ENCODE measurements around the gene ATP7B.

ATP7B gene

DNA sequence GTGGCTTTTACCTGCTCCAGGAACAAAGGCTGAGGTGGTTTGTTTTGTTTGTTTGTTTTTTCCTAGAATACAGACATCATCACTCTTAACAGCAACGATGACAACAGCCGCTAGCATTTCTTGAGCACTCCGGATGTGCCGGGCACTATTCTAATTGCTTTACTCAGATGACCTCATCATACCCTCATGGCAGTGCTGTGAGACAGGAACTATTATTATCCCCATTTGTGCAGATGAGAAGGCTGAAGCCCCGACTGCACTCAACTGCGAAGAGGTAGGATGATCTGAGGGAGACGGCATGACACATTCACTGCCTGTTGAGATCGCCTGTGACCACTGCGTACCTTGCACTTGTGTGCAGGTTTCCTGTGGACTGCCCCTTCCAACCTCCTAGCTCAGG, 83.0 kb downstream of the ATP7B start:
- TF ChIP-seq, protein P1, sequence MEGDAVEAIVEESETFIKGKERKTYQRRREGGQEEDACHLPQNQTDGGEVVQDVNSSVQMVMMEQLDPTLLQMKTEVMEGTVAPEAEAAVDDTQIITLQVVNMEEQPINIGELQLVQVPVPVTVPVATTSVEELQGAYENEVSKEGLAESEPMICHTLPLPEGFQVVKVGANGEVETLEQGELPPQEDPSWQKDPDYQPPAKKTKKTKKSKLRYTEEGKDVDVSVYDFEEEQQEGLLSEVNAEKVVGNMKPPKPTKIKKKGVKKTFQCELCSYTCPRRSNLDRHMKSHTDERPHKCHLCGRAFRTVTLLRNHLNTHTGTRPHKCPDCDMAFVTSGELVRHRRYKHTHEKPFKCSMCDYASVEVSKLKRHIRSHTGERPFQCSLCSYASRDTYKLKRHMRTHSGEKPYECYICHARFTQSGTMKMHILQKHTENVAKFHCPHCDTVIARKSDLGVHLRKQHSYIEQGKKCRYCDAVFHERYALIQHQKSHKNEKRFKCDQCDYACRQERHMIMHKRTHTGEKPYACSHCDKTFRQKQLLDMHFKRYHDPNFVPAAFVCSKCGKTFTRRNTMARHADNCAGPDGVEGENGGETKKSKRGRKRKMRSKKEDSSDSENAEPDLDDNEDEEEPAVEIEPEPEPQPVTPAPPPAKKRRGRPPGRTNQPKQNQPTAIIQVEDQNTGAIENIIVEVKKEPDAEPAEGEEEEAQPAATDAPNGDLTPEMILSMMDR (conservative IDR thresholded peaks at IDR 0.05; ENCODE audit: control insufficient read depth, insufficient read depth, low read depth, low read length), result no peak
- DNase-seq (ENCODE audit: low read depth), result no peak
- H3K4me3 ChIP-seq (ENCODE audit: control insufficient read depth, low read depth, low read length), result no peak overlapping the region

DNA sequence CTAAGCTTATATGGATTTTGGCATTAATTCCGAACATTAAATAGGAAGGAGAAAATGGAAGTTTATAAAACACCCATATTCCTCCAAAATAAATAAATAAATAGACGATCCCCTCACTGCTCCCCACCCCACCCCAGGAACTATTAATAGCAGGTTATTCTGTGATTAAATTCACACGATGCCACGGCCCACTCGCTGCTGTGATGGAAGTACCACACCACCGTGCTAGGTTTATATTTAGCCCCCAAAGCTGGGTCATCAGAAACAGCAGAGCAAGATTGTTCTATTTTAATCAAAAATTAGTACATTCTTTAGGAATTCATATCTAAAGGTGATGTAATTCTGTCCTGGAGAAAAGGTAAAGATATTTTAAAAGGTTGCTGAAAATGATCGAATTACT, 84.1 kb downstream of the ATP7B start:
- DNase-seq (ENCODE audit: low read depth), result no peak
- H3K4me3 ChIP-seq (ENCODE audit: control insufficient read depth, low read depth, low read length), result no peak overlapping the region
- TF ChIP-seq, protein P1 (conservative IDR thresholded peaks at IDR 0.05; ENCODE audit: control insufficient read depth, insufficient read depth, low read depth, low read length), result no peak

DNA sequence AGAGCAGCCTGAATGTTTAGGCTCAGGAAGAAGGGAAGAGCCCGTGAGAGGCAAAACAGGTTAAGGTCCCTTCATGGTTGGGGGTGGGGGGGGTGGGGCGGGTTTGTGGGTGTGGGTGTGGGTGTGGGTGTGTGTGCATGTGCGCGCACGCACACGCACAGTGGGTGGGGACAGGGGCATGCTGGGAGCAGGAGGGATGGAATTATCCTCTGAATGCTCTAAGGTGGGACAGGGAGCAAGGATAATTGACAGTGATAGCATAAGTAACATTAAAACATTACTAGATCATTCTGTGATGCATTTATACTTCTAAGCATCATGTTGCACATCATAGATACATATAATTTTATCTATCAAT, 84.7 kb downstream of the ATP7B start:
- H3K4me3 ChIP-seq (ENCODE audit: control insufficient read depth, low read depth, low read length), result no peak overlapping the region
- TF ChIP-seq, protein P1 (conservative IDR thresholded peaks at IDR 0.05; ENCODE audit: control insufficient read depth, insufficient read depth, low read depth, low read length), result no peak
- no peak for DNase-seq (ENCODE audit: low read depth)

DNA sequence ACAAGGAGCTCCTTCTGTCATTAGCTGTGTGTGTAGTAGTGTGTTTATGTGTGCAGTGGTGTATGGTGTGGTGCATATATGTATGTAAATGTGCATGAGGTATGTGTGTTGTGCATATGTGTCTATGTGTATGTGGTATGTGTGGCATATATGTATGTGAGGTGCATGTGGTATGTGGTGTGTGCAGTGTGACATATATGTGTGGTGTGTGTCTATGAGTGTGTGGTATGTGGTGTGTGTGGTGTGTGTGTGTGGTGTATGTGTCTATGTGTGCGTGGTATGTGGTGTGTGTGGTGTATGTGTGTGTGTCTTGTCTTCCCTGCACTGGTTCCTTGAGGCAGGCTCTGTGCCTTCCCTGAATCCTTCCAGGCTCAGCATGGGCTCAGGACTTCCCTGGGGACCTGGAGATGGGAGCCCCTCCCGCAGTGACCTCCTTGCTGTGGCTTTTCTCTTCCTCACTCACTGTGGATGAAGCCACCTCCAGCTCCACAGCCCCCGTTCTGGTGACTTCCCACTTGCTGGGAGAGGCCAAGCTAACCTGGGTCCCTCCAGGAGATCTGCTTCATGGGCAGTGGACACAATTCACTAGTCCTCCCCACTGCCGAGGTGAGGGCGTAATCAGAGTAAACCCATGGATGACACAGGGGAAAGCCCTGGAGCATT, 85.3 kb downstream of the ATP7B start:
- TF ChIP-seq, protein P1 (conservative IDR thresholded peaks at IDR 0.05; ENCODE audit: control insufficient read depth, insufficient read depth, low read depth, low read length), result no peak
- DNase-seq (ENCODE audit: low read depth), result no peak
- H3K4me3 ChIP-seq (ENCODE audit: control insufficient read depth, low read depth, low read length), result no peak overlapping the region

DNA sequence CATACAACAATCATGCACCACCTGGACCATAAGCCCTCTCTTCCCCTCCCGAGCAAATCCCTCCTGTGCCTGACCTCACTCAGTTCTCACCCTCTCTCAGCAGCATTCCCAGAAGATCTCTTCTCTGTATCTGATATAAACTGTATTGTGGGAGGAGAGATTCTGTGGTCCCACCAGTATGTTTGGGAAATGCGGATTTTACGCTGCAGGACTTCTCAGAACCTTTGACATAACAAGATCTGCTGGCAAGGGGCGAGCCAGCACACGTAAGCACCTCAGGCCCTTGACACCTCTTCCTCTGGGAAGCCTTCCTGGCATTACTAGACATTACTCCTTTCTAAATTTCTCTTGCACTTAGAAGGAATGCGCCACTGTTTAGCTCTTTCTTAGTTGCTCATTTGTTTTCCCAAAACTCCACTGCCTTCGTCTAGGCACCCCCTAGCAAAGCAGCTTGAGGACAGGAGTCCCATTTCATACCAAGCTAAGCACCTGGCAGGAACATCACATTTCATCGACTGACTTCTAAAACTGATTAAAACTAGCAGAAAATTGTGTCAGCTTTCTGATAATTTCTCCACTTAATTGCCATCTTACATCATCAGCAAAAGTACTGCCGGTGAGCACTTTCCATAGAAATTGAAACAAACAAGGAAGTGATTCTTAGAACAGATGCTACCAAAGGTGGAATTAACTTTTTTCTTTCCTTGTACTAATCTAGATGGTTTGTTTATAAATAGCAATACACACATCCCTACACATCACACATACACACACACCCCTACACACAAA, 86.3 kb downstream of the ATP7B start:
- DNase-seq (ENCODE audit: low read depth), result no peak
- no peak overlapping the region for H3K4me3 ChIP-seq (ENCODE audit: control insufficient read depth, low read depth, low read length)
- TF ChIP-seq, protein P1 (conservative IDR thresholded peaks at IDR 0.05; ENCODE audit: control insufficient read depth, insufficient read depth, low read depth, low read length), result no peak

DNA sequence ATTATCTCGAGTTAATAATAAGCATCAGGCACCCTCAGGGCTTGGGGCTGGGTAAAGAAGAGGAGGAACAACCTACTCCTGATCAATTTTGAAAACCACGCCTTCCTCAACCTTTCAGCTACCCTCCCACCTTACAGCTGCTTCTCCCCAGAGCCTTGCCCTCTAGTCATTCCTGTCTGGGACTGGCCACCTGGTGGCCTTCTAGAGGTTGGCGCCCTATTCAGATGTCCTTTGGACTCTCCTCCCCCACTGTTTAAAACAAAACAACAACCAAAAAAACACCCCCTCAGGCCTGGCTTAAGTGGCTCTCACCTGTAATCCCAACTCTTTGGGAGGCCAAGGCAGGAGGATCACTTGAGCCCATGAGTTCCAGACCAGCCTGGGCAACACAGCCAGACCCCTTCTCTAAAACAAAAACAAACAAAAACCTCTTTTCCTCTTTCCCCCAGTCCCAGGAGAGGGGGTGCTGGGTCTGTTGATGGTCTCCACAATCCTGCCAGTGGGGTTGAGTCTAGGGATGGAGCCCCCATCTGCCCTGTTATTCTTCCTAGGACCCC, 87.2 kb downstream of the ATP7B start:
- DNase-seq (ENCODE audit: low read depth), result no peak
- no peak overlapping the region for H3K4me3 ChIP-seq (ENCODE audit: control insufficient read depth, low read depth, low read length)
- TF ChIP-seq, protein P1 (conservative IDR thresholded peaks at IDR 0.05; ENCODE audit: control insufficient read depth, insufficient read depth, low read depth, low read length), result peak; percentile 36
